NCI-H82 (cell line): ENCODE results near the gene PRCD.
"Not testable (repeated sequence)": the region's sequence is repeated elsewhere in the genome, so short reads cannot be mapped to it uniquely, and the experiment has no call there.

Source experiments
- DNase-seq: peaks from one replicate; lab custom pipeline; 2025; lab: John Stamatoyannopoulos, UW

The PRCD gene

GRCh38 chr17:76504117-76504516 lies 35.7 kb upstream of the PRCD start:
- DNase-seq, result no peak

- peak; percentile 91 for DNase-seq
These were observed 33.2 kb upstream of the PRCD start for GRCh38 chr17:76506408-76507345.

GRCh38 chr17:76508472-76509063 lies 31.3 kb upstream of the PRCD start:
- not testable (repeated sequence) for DNase-seq

GRCh38 chr17:76510831-76511244 lies 29.0 kb upstream of the PRCD start:
- peak; percentile 60 for DNase-seq

- no peak for DNase-seq
These were observed 28.0 kb upstream of the PRCD start for GRCh38 chr17:76511668-76512365.

GRCh38 chr17:76512366-76513305 lies 27.2 kb upstream of the PRCD start:
- no peak for DNase-seq

GRCh38 chr17:76513306-76513692 lies 26.5 kb upstream of the PRCD start:
- DNase-seq, result peak; percentile 52

GRCh38 chr17:76514355-76514754 lies 25.5 kb upstream of the PRCD start:
- DNase-seq, result not testable (repeated sequence)

- no peak for DNase-seq
These were observed 24.4 kb upstream of the PRCD start for GRCh38 chr17:76515274-76515949.

GRCh38 chr17:76517638-76518038 lies 22.2 kb upstream of the PRCD start:
- no peak for DNase-seq

GRCh38 chr17:76519048-76519966 lies 20.5 kb upstream of the PRCD start:
- peak; percentile 69 for DNase-seq

- DNase-seq, result no peak
These were observed 18.6 kb upstream of the PRCD start for GRCh38 chr17:76521262-76521661.

GRCh38 chr17:76521683-76522082 lies 18.2 kb upstream of the PRCD start:
- not testable (repeated sequence) for DNase-seq

GRCh38 chr17:76523084-76524037 lies 16.5 kb upstream of the PRCD start:
- peak; percentile 58 for DNase-seq

GRCh38 chr17:76524598-76525512 lies 15.0 kb upstream of the PRCD start:
- no peak for DNase-seq

- not testable (repeated sequence) for DNase-seq
These were observed 14.4 kb upstream of the PRCD start for GRCh38 chr17:76525513-76525833.

- not testable (repeated sequence) for DNase-seq
These were observed 12.8 kb upstream of the PRCD start for GRCh38 chr17:76527016-76527415.
